ENCODE measurements around the gene CASTOR1.
A peak's percentile ranks its signal among the peaks of the same experiment; 100 is the strongest.

Gene CASTOR1

GRCh38 chr22:30244641-30245040 is 44.7 kb downstream of the CASTOR1 start:
- DNase-seq, result no peak

GRCh38 chr22:30244066-30244465 is 45.2 kb downstream of the CASTOR1 start:
- DNase-seq, result no peak

DNA sequence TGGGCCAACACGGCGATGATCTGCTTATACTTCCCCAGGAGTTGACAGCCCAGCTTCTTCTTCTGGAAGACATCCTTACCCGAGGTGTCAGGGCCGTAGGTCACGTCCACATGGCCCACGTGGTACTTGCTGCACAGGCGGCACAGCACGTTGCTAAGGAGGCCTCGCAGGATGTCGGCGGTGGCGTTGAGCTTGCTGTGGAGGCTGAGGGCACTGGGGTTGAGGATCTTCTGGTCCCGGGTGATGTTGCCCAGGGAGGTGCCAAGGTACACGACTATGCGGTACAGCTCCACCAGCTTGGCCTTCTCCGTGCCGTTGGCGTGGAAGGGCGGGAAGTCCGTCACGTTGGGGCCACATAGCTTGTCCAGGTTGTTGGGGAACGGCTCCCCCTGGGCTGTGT is 45.6 kb downstream of the CASTOR1 start:
- DNase-seq, result no peak

- no peak for DNase-seq
These were observed 47.5 kb downstream of the CASTOR1 start for GRCh38 chr22:30241576-30242371.

GRCh38 chr22:30240541-30241417 is 48.5 kb downstream of the CASTOR1 start:
- no peak for DNase-seq

DNA sequence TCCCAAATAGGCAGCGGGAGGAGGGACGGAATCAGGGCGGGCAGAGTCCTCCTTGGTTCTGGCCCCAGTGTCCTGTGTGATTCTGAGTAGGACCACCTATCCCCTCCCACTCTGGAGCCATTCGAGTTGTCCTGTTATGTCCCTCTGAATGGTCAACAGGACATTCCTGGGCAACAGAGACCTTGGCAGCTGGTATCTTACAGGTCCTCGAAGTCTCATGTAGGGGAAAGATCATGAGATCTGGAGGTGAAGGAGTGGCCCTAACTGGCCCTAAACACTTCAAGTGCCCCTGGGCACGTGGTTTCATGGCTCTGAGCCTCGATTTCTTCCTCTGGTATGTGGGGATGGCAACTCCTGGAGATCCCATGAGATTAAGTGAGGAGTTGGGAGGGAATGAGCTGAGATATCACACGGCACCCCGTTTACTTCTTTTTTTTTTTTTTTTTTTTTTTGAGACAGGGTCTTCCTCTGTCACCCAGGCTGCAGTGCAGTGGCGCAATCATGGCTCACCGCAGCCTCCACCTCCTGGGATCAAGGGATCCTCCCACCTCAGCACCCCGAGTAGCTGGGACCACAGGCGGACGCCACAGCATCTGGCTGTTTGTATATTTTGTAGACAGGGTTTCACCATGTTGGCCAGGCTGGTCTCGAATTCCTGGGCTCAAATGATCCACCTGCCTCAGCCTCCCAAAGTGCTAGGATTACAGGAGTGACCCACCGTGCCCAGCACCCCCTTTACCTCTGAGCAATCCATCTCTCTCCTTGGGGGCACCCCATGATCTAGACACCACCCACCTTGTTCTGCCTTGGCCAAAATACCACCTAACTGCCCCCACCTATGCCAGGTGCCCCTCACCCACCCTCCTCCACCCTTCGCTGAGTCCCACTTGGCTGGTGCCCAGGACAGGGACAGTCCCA is 49.6 kb downstream of the CASTOR1 start:
- DNase-seq, result no peak

- DNase-seq, result no peak
These were observed 50.4 kb downstream of the CASTOR1 start for GRCh38 chr22:30238661-30239487.

GRCh38 chr22:30238136-30238535 is 51.2 kb downstream of the CASTOR1 start:
- DNase-seq, result no peak

- DNase-seq, result no peak
These were observed 52.4 kb downstream of the CASTOR1 start for GRCh38 chr22:30236875-30237274.

GRCh38 chr22:30235687-30236170 is 53.6 kb downstream of the CASTOR1 start:
- peak; percentile 51 for DNase-seq

Data from right kidney (tissue), 1 donor.